ENCODE measurements around the gene PRKCA.
A peak's percentile ranks its signal among the peaks of the same experiment; 100 is the strongest.

Gene PRKCA

GRCh38 chr17:66817750-66818149 lies 515.3 kb downstream of the PRKCA start:
- no peak for DNase-seq

- DNase-seq = no peak
Observed at GRCh38 chr17:66819466-66819865, 517.1 kb downstream of the PRKCA start.

- DNase-seq = no peak
Observed at GRCh38 chr17:66822009-66822408, 519.6 kb downstream of the PRKCA start.

- DNase-seq = no peak
Observed at GRCh38 chr17:66826856-66827255, 524.4 kb downstream of the PRKCA start.

- DNase-seq = peak; percentile 64
Observed at GRCh38 chr17:66829386-66829864, 527.0 kb downstream of the PRKCA start.

GRCh38 chr17:66829883-66830282 lies 527.5 kb downstream of the PRKCA start:
- DNase-seq = no peak

GRCh38 chr17:66830451-66830850 lies 528.0 kb downstream of the PRKCA start:
- DNase-seq = no peak

- no peak for DNase-seq
Observed at GRCh38 chr17:66831383-66832210, 529.2 kb downstream of the PRKCA start.

GRCh38 chr17:66833201-66833600 lies 530.8 kb downstream of the PRKCA start:
- no peak for DNase-seq

- no peak for DNase-seq
Observed at GRCh38 chr17:66834426-66834918, 532.1 kb downstream of the PRKCA start.

GRCh38 chr17:66834919-66835454 lies 532.6 kb downstream of the PRKCA start, which contains the start of gene CACNG5:
TSS of gene CACNG5 (plus strand) at chr17:66835117. CDS start at chr17:66877333, 42,216 bp downstream.
- no peak for DNase-seq

- DNase-seq = no peak
Observed at GRCh38 chr17:66835476-66835875, 533.1 kb downstream of the PRKCA start.

- no peak for DNase-seq
Observed at GRCh38 chr17:66836063-66837005, 533.9 kb downstream of the PRKCA start.

- no peak for DNase-seq
Observed at GRCh38 chr17:66837226-66837625, 534.8 kb downstream of the PRKCA start.

GRCh38 chr17:66837885-66838665 lies 535.7 kb downstream of the PRKCA start:
- DNase-seq = no peak

GRCh38 chr17:66839616-66840015 lies 537.2 kb downstream of the PRKCA start:
- no peak for DNase-seq

GRCh38 chr17:66840061-66840460 lies 537.6 kb downstream of the PRKCA start:
- DNase-seq = no peak

GRCh38 chr17:66841328-66841727 lies 538.9 kb downstream of the PRKCA start:
- no peak for DNase-seq

GRCh38 chr17:66841744-66842143 lies 539.3 kb downstream of the PRKCA start:
- no peak for DNase-seq

GRCh38 chr17:66842505-66842904 lies 540.1 kb downstream of the PRKCA start:
- no peak for DNase-seq

GRCh38 chr17:66842959-66843358 lies 540.5 kb downstream of the PRKCA start:
- DNase-seq = no peak

- no peak for DNase-seq
Observed at GRCh38 chr17:66843627-66844026, 541.2 kb downstream of the PRKCA start.

All from fibroblast of skin of scalp (primary cell).